ENCODE data around the gene COL11A1. TPM values are rescaled to one million over a fixed set of nuclear protein-coding genes. Genes with fewer than 3 reads are reported as not detected.
A peak's percentile ranks its signal among the peaks of the same experiment; 100 is the strongest.
"Not testable (repeated sequence)": the region's sequence is repeated elsewhere in the genome, so short reads cannot be mapped to it uniquely, and the experiment has no call there.

COL11A1 gene
- total RNA-seq, 1 experiment from 2014 or later: not detected

DNA sequence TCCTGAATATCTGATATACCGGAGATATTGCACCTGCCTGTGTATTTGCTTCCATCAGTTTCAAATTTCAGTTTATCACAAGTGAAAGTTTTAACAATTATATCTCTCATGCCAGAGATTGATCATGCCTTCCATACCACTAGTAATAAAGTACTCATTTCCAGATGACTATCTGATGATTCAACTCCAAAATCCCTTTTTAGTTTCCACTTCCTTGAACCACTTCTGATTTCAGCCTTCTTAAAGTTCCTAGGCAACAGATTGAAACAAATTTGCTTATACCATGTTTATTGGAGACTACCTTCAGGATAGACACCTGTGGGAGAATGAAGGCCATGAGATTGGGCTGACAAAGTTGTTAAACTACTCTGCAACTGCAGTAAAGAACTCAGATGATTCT lies 21.5 kb upstream of the COL11A1 start:
- H3K9me2 ChIP-seq (ENCODE audit: insufficient read depth): 0 out of 2 replicates have a peak, but pooled peaks cover 4% of the 10 kb centered on the region
- no peaks in the 10 kb centered on the region for H3K79me2 ChIP-seq (ENCODE audit: low read depth)
- no peak overlapping the region for H3K4me3 ChIP-seq
- ChIA-PET CTCF (no interaction called here), POLR2A (ENCODE audit: unreplicated experiment) (no interaction called here)
- no peaks in the 10 kb centered on the region for H3K9me3 ChIP-seq (ENCODE audit: insufficient read depth, low read depth)
- intact Hi-C loops (cut with micrococcal nuclease; ENCODE audit: unreplicated experiment): no loop called here
- DNase-seq: peak in 1 of 2 experiments; percentile 46
- no peaks in the 10 kb centered on the region for H4K20me1 ChIP-seq (ENCODE audit: insufficient read depth)
- no peaks in the 10 kb centered on the region for H3F3A ChIP-seq (ENCODE audit: insufficient read depth, low read depth)
- no peaks in the 10 kb centered on the region for H3K4me1 ChIP-seq (replicated peaks; ENCODE audit: insufficient read depth)
- H2AFZ ChIP-seq: no peak overlapping the region
- H3K36me3 ChIP-seq (ENCODE audit: low read depth): no peaks in the 10 kb centered on the region
- no TSS peak for BruUV-seq (replicated peaks)
- H3K27ac ChIP-seq: no peak overlapping the region
- TF ChIP-seq, protein P1, sequence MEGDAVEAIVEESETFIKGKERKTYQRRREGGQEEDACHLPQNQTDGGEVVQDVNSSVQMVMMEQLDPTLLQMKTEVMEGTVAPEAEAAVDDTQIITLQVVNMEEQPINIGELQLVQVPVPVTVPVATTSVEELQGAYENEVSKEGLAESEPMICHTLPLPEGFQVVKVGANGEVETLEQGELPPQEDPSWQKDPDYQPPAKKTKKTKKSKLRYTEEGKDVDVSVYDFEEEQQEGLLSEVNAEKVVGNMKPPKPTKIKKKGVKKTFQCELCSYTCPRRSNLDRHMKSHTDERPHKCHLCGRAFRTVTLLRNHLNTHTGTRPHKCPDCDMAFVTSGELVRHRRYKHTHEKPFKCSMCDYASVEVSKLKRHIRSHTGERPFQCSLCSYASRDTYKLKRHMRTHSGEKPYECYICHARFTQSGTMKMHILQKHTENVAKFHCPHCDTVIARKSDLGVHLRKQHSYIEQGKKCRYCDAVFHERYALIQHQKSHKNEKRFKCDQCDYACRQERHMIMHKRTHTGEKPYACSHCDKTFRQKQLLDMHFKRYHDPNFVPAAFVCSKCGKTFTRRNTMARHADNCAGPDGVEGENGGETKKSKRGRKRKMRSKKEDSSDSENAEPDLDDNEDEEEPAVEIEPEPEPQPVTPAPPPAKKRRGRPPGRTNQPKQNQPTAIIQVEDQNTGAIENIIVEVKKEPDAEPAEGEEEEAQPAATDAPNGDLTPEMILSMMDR (conservative IDR thresholded peaks at IDR 0.05): no peak
- no peak for TF ChIP-seq EZH2 (IDR thresholded peaks at IDR 0.05; ENCODE audit: low read depth)
- H3K27me3 ChIP-seq (ENCODE audit: insufficient read depth, low read depth): no peaks in the 10 kb centered on the region
- H3K4me2 ChIP-seq: no peak overlapping the region

DNA sequence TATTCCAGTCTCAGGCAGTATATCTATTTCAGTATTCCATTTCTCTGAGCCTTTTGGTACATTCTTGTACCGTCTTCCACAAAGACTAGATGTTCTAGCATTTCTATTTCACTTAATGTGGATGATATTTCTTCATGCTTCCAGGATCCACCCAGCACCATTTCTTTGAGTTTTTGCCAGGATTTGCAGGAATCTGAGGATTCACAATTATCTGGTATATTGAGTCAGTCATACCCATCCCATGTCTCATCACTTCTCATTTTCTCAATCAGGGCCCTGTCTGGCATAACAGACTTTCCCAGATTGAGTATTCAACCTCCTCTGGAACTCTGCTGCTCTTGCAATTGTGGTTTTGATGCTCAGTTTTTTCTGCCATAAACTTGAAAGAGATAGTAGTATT lies 20.9 kb upstream of the COL11A1 start:
- 0 out of 2 replicates have a peak, but pooled peaks cover 4% of the 10 kb centered on the region for H3K9me2 ChIP-seq (ENCODE audit: insufficient read depth)
- no peak overlapping the region for H3K4me3 ChIP-seq
- no TSS peak for BruUV-seq (replicated peaks)
- H3K4me1 ChIP-seq (replicated peaks; ENCODE audit: insufficient read depth): no peaks in the 10 kb centered on the region
- intact Hi-C loops (cut with micrococcal nuclease; ENCODE audit: unreplicated experiment): no loop called here
- ChIA-PET POLR2A (ENCODE audit: unreplicated experiment) (no interaction called here), CTCF (no interaction called here)
- H3K27ac ChIP-seq: no peak overlapping the region
- H3K27me3 ChIP-seq (ENCODE audit: insufficient read depth, low read depth): no peaks in the 10 kb centered on the region
- no peak overlapping the region for H3K4me2 ChIP-seq
- H3F3A ChIP-seq (ENCODE audit: insufficient read depth, low read depth): no peaks in the 10 kb centered on the region
- TF ChIP-seq EZH2 (IDR thresholded peaks at IDR 0.05; ENCODE audit: low read depth): no peak
- TF ChIP-seq, protein P1 (conservative IDR thresholded peaks at IDR 0.05): no peak
- no peaks in the 10 kb centered on the region for H4K20me1 ChIP-seq (ENCODE audit: insufficient read depth)
- no peaks in the 10 kb centered on the region for H3K36me3 ChIP-seq (ENCODE audit: low read depth)
- no peak overlapping the region for H2AFZ ChIP-seq
- H3K9me3 ChIP-seq (ENCODE audit: insufficient read depth, low read depth): no peaks in the 10 kb centered on the region
- DNase-seq: no peak
- no peaks in the 10 kb centered on the region for H3K79me2 ChIP-seq (ENCODE audit: low read depth)

DNA sequence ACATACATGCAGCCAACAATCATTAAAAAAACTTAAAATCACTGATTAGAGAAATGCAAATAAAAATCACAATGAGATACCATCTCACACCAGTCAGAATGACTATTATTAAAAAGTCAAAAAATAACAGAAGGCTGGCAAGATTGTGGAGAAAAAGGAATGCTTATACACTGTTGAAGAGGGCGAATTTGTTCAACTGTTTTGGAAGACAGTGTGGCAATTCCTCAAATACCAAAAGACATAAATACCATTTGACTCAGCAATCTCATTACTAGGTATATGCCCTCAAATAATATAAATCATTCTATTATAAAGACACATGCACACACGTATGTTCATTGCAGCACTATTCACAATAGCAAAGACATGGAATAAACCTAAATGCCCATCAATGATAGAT lies 19.9 kb upstream of the COL11A1 start:
- H3K79me2 ChIP-seq (ENCODE audit: low read depth); H4K20me1 ChIP-seq (ENCODE audit: insufficient read depth); BruUV-seq (replicated peaks); H3K9me3 ChIP-seq (ENCODE audit: insufficient read depth, low read depth); H3K4me2 ChIP-seq; H3K4me1 ChIP-seq (replicated peaks; ENCODE audit: insufficient read depth); POLR2A ChIA-PET (ENCODE audit: unreplicated experiment); H3K27me3 ChIP-seq (ENCODE audit: insufficient read depth, low read depth); H3K27ac ChIP-seq; intact Hi-C loops (cut with micrococcal nuclease; ENCODE audit: unreplicated experiment); H3K9me2 ChIP-seq (ENCODE audit: insufficient read depth); H3F3A ChIP-seq (ENCODE audit: insufficient read depth, low read depth); CTCF ChIA-PET; DNase-seq; H3K36me3 ChIP-seq (ENCODE audit: low read depth); H3K4me3 ChIP-seq; H2AFZ ChIP-seq: not testable (repeated sequence)

DNA sequence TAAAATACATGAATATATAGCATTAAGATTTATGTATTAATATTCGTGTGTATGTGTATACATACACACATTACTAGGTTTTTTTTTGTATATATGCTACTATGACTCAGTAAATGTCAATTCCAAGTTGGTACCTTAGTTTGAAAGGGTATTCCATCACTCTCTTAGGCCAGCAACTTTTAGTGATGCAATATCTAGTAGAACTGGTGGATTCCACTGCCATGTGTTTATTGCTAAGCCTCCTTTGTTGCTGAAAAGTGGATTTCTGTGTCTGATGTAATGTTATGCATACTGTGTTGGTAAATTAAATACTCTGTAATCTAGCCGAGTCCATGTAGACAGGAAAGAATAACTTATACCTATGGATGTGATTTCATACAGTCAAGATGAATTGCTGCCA lies 16.9 kb upstream of the COL11A1 start:
- H3F3A ChIP-seq (ENCODE audit: insufficient read depth, low read depth): no peaks in the 10 kb centered on the region
- no peak overlapping the region for H2AFZ ChIP-seq
- CTCF ChIA-PET: no interaction called here
- H4K20me1 ChIP-seq (ENCODE audit: insufficient read depth): no peaks in the 10 kb centered on the region
- H3K4me1 ChIP-seq (replicated peaks; ENCODE audit: insufficient read depth): no peaks in the 10 kb centered on the region
- no peaks in the 10 kb centered on the region for H3K9me2 ChIP-seq (ENCODE audit: insufficient read depth)
- POLR2A ChIA-PET (ENCODE audit: unreplicated experiment): no interaction called here
- no peak overlapping the region for H3K4me2 ChIP-seq
- no peaks in the 10 kb centered on the region for H3K79me2 ChIP-seq (ENCODE audit: low read depth)
- H3K27me3 ChIP-seq (ENCODE audit: insufficient read depth, low read depth): no peaks in the 10 kb centered on the region
- H3K27ac ChIP-seq: no peak overlapping the region
- no peak for TF ChIP-seq EZH2 (IDR thresholded peaks at IDR 0.05; ENCODE audit: low read depth)
- TF ChIP-seq, protein P1 (conservative IDR thresholded peaks at IDR 0.05): no peak
- DNase-seq: no peak
- no TSS peak for BruUV-seq (replicated peaks)
- no peak overlapping the region for H3K4me3 ChIP-seq
- H3K9me3 ChIP-seq (ENCODE audit: insufficient read depth, low read depth): no peaks in the 10 kb centered on the region
- H3K36me3 ChIP-seq (ENCODE audit: low read depth): no peaks in the 10 kb centered on the region
- intact Hi-C loops (cut with micrococcal nuclease; ENCODE audit: unreplicated experiment): no loop called here

Data from PC-9 (cell line).